HG02943 (cell line): Measurements from ENCODE around the gene ALOX12B.
"Not testable (repeated sequence)": the region's sequence is repeated elsewhere in the genome, so short reads cannot be mapped to it uniquely, and the experiment has no call there.

ENCODE experiments used
- ATAC-seq: cut with Tn5 transposase; IDR thresholded peaks from one replicate; pipeline ENCODE4 v1.9.1; 2021; ENCODE audit warnings: mild to moderate bottlenecking, low read depth, moderate library complexity; ENCODE audit not compliant: unreplicated experiment

The ALOX12B gene

DNA sequence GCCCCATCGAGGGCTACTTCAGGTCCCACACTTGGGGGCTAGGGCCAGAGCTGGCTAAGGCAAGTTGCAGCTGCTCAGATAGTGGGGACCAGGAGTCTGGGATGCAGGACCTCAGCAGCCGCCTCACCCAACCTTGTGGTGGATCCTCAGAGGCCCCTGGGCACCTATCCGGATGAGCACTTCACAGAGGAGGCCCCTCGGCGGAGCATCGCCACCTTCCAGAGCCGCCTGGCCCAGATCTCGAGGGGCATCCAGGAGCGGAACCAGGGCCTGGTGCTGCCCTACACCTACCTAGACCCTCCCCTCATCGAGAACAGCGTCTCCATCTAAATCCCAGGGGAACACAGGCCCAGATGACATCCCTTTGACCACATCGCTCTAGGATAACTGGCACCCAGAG lies 39.3 kb downstream of the ALOX12B start:
- no peak for ATAC-seq

DNA sequence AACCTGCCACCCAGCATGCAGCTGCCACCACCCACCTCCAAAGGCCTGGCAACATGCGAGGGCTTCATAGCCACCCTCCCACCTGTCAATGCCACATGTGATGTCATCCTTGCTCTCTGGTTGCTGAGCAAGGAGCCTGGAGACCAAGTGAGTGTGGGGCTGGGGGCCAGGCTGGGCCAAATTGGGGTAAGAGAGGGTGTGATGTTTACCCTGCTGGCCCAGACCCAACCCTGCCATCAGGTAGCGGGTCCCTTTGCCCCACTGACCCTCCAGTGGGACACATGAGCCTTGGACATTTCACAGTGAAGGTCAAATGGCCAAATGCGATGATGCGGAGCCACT lies 39.8 kb downstream of the ALOX12B start:
- ATAC-seq = no peak

DNA sequence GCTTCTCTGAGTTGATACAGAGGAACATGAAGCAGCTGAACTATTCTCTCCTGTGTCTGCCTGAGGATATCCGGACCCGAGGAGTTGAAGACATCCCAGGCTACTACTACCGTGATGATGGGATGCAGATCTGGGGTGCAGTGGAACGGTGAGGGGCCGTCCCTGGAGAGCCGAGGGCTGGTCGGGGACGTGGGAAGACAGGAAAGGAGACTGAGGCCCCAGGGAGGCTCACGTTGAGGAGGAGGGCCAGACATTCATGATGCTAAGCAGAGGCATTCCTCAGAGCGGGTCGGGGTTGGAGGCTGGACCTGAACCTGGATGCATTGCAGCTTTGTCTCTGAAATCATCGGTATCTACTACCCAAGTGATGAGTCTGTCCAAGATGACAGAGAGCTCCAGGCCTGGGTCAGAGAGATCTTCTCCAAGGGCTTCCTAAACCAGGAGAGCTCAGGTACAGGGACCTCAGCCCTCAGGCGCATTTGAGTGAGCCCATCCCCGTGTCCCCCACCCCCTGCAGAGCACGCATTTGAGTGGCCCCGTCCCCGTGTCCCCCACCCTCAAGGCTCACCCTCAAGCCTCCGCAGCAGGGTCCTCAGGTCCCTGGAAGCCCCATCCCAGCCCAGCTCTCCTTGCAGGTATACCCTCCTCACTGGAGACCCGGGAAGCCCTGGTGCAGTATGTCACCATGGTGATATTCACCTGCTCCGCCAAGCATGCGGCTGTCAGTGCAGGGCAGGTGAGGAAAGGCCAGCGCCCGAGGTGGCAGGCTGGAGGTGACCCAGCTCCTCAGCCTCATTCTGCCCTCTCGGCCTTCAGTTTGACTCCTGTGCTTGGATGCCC lies 40.4 kb downstream of the ALOX12B start:
- ATAC-seq = no peak

GRCh38 chr17:8046306-8046928 lies 41.1 kb downstream of the ALOX12B start:
- ATAC-seq = no peak

DNA sequence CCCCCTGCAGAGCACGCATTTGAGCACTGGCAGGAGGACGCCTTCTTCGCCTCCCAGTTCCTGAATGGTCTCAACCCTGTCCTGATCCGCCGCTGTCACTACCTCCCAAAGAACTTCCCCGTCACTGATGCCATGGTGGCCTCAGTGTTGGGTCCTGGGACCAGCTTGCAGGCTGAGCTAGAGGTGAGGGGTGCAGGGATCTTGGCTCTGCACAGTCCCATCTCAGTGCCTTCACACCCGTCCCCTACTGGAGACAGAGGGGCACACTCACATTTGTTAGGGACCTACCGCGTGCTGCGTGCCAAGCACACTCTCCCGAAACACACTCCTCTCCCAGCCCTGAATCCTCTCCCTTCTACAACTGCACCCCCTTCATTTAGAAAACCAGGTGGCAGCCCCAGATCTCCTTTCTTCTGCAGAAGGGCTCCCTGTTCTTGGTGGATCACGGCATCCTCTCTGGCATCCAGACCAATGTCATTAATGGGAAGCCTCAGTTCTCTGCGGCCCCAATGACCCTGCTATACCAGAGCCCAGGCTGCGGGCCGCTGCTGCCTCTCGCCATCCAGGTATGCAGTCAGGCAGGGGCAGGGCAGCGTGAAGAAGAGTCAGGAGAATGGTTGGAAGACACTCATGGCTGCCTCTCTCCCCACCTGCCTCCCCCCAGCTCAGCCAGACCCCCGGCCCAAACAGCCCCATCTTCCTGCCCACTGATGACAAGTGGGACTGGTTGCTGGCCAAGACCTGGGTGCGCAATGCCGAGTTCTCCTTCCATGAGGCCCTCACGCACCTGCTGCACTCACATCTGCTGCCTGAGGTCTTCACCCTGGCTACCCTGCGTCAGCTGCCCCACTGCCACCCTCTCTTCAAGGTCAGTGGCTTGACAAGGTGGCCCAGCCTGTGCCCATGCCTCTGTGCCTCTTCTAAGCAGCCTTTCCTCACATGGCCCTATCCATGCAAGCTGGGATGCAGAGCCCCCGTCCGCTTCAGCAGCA lies 42.4 kb downstream of the ALOX12B start:
- no peak for ATAC-seq

GRCh38 chr17:8041979-8042378 lies 45.5 kb downstream of the ALOX12B start:
- ATAC-seq = no peak

DNA sequence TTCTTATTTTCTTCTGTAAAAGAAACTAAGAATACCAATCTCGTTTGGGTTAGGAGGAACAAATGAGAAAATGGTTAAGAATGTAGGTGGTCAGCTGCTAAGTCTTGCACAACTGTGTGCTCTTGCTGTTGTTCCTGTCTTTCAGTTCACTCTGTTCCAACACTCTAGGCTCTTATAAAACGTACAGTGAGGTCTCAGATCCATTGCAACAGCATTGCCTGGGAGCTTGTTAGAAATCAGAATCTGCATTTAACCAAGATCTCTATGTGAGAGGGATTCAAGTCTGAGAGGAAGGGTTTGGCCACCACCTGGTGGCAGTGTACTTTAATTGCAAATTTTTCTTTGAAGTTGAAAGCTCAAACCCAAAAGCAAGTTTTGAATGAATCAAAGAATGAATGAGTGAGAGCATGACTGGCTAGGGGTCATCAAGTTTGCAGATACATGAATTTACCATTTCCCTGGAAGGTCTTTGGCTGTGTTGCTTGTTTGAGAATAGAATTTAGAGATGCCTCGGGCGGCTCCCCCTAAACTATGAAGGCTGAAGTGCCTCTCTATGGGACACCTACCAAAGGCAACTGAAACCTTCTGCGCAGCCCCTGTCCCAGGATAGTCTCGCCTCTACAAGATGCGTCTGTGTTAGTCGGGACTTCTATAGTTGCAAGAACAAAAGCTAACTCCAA lies 46.1 kb downstream of the ALOX12B start:
- ATAC-seq = no peak

DNA sequence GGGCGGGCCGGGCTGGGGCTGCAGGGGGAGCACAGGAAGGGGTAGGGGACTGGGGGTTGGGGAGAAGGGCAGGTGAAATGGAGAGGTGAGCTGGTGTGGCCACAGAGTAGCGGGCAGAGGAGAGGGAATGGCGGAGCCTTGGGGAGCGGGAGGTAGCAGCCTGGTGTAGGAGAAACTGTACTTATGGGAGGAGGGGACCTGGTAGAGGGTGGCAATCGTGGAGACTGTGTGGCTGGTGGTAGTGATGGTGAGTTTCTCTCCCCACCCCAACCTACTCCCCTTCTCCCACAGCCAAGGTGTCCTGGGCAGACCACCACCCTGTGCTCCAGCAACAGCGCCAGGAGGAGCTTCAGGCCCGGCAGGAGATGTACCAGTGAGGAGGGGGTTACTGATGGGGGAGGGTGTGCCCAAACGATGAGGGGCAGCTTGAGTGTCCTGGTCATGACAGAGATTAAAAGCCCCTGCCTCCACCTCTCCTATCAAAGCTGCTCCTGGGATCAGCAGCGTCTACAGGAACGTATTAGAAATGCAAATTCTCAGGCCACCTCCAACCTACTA lies 47.8 kb downstream of the ALOX12B start:
- ATAC-seq = no peak

DNA sequence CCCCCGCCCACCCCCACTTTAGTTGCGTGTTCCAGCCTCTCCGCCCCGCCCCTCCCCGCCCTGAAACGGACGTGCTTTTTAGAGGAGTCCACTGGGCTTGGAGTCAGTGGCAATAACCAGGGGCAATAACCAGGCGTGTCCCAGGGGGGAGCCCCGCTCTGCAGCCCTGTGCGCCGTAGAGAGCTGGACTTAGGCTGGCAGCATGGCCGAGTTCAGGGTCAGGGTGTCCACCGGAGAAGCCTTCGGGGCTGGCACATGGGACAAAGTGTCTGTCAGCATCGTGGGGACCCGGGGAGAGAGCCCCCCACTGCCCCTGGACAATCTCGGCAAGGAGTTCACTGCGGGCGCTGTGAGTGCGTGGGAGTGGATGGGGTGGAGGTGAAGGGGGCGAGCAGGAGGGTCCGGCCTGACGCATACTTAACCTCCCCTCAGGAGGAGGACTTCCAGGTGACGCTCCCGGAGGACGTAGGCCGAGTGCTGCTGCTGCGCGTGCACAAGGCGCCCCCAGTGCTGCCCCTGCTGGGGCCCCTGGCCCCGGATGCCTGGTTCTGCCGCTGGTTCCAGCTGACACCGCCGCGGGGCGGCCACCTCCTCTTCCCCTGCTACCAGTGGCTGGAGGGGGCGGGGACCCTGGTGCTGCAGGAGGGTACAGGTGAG lies 48.4 kb downstream of the ALOX12B start, which contains the start of gene ALOX15B:
Gene ALOX15B, plus strand, starts transcription at position 106 of the 657 bp plus-strand sequence. Its CDS starts 97 bp downstream, at position 203.
- no peak for ATAC-seq

- no peak for ATAC-seq
These were observed 55.1 kb downstream of the ALOX12B start for GRCh38 chr17:8032442-8032841.

GRCh38 chr17:8031950-8032349 lies 55.6 kb downstream of the ALOX12B start:
- no peak for ATAC-seq

- ATAC-seq = no peak
These were observed 56.3 kb downstream of the ALOX12B start for GRCh38 chr17:8031261-8031661.

DNA sequence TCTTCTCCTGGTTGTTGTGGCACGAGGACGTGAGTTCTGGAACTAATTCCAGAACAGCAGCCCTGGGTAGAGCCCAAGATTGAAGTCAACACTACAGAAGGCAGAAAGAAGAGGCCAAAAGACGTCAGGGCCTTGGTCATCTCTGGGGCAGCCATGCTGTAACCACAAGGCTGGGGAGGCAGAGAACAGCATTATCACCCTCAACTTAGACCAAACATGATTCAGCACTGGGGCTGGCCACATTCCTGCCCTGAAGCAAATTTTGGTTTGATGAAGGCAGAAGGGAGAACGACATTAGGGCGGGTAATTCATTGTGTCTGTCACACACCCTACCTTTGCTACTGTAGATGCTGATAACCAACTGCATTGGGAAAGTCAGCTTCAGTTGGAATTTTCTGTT lies 58.4 kb downstream of the ALOX12B start:
- no peak for ATAC-seq

DNA sequence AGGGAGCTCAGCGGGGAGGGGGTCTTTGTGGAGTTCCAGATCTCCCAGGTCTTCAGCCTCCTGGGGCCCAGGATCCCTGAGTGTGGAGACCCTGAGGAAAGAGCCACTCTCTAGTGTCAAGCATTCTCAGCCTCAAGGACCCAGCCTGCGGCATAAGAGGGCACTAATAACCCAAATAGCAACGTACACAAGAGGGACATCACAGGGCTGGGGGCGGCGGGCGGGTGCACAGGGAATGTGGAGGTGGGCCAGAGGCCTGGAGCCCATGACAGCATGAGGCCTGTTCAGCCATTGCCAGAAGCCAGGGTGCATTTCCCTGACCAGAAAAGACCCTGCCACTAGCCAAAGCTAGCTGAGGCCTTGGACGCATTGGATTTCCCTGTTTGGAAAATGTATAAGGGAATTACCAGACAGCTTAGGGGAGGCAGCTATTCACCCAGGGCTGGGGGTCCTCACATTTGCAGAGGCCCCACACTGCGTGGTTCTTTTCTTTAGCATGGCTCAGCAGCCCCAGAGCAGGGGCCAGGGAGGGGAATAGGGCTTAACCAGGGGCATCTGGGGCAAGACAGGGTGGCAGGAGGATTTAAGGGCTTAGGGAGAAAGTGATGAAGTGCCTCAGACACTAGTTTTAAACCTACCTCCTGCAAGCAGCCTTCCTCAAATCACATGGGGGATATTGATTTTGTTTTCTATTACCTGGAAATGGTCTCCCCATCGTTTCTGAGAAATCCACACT lies 62.2 kb downstream of the ALOX12B start:
- no peak for ATAC-seq

DNA sequence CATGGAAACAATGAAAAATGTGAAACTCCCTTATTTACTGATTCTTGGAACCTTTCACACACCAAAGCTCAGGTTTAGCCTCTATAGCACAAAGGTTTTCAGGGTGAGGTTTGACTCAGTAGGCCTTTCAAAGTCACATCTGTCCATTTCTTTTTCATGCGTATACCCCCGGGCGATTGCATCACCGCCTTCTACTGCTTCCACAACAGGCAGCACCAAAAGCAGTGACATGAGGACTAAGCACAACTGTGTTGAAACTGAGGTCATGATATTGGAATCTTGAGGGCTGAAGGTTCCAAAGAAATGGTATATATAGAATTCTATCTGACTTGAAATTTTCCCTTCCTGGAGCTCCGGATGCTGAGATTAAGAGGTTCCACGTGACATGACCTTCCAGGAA lies 63.4 kb downstream of the ALOX12B start:
- not testable (repeated sequence) for ATAC-seq
